RWPE1 (cell line): ENCODE measurements around the gene MYO16.

Experiments used
- CTCF ChIA-PET: fragments of 350-600 bp; sonication (Branson Sonifier 250); formaldehyde crosslinking; extraction: SDS; loops from one replicate; lab custom pipeline; 2021; lab: Yijun Ruan, JAX
- POLR2A ChIA-PET: fragments of 400-600 bp; formaldehyde crosslinking; extraction: SDS; loops from one replicate; lab custom pipeline; 2020; ENCODE audit warnings: antibody characterized with exemption; ENCODE audit not compliant: low non-redundant PET; lab: Yijun Ruan, JAX
- DNase-seq: peaks from one replicate; pipeline ENCODE4 v3.0.0; 2012; ENCODE audit warnings: low spot score
- H3K27ac ChIP-seq: fragments of 450-650 bp; 2 replicates; pipeline ENCODE4 v1.5.1; 2017
- CTCF ChIP-seq: fragments of 450-650 bp; conservative IDR thresholded peaks from 2 replicates; pipeline ENCODE4 v1.5.1; 2017; ENCODE audit warnings: low read depth, mild to moderate bottlenecking

The MYO16 gene

GRCh38 chr13:109244566-109244965 lies 615.2 kb downstream of the MYO16 start:
- DNase-seq = no peak
- CTCF ChIA-PET = interaction anchor here (0.6 kb wide), 1 partner anchor 9 kb away, joined by 3 read pairs; no protein-coding TSS in a partner anchor
- H3K27ac ChIP-seq = no peak overlapping the region
- TF ChIP-seq CTCF = no peak
- POLR2A ChIA-PET = no interaction called here

- CTCF ChIA-PET = no interaction called here
- POLR2A ChIA-PET = no interaction called here
These were observed 616.6 kb downstream of the MYO16 start for GRCh38 chr13:109246001-109246400.

GRCh38 chr13:109249780-109250528 lies 620.5 kb downstream of the MYO16 start:
- H3K27ac ChIP-seq = peak overlapping the region; percentile 28; the same call in 1 of the 2 replicates
- ChIA-PET POLR2A (no interaction called here), CTCF (interaction anchor here (0.6 kb wide), 1 partner anchor 54 kb away, joined by 3 read pairs; no protein-coding TSS in a partner anchor)
- no peak for DNase-seq
- TF ChIP-seq CTCF = no peak

More at GRCh38 chr13:109246001-109246400, 616.6 kb downstream of the MYO16 start:
- no peak for TF ChIP-seq CTCF
- no peak for DNase-seq
- no peak overlapping the region for H3K27ac ChIP-seq

GRCh38 chr13:109251956-109252355 lies 622.5 kb downstream of the MYO16 start:
- ChIA-PET CTCF (interaction anchor here (0.6 kb wide), 1 partner anchor 171 kb away, joined by 3 read pairs; no protein-coding TSS in a partner anchor), POLR2A (no interaction called here)
- no peak for TF ChIP-seq CTCF
- no peak for DNase-seq
- H3K27ac ChIP-seq = no peak overlapping the region

- TF ChIP-seq CTCF = no peak
- CTCF ChIA-PET = no interaction called here
- no peak overlapping the region for H3K27ac ChIP-seq
These were observed 623.9 kb downstream of the MYO16 start for GRCh38 chr13:109253316-109253715.

GRCh38 chr13:109254274-109254673 lies 624.9 kb downstream of the MYO16 start:
- no peak for DNase-seq
- no peak overlapping the region for H3K27ac ChIP-seq
- ChIA-PET CTCF (interaction anchor here (0.7 kb wide), 1 partner anchor 10 kb away, joined by 3 read pairs; no protein-coding TSS in a partner anchor), POLR2A (no interaction called here)
- no peak for TF ChIP-seq CTCF

More at GRCh38 chr13:109253316-109253715, 623.9 kb downstream of the MYO16 start:
- DNase-seq = no peak
- POLR2A ChIA-PET = no interaction called here
